SU-DHL-6 (cell line): ENCODE measurements around the gene ADAMTS17.

Experiments
- H2AFZ ChIP-seq: fragments of 200-600 bp; sonication (generic); 2 replicates; pipeline ENCODE4 v1.6.1; 2014; ENCODE audit warnings: low read depth, mild to moderate bottlenecking, moderate library complexity, mixed read lengths, antibody characterized with exemption, low read length; ENCODE audit not compliant: severe bottlenecking
- H3F3A ChIP-seq: fragments of 200-600 bp; shearing (Covaris generic); 2 replicates; pipeline ENCODE4 v1.6.0; 2016; ENCODE audit warnings: antibody characterized with exemption, mild to moderate bottlenecking; ENCODE audit not compliant: insufficient read depth
- H3K27ac ChIP-seq: fragments of 200-600 bp; sonication (generic); 2 replicates; pipeline ENCODE4 v1.5.1; 2016; ENCODE audit warnings: low read depth, mild to moderate bottlenecking, low read length, moderate library complexity, mixed read lengths
- H3K27me3 ChIP-seq: fragments of 200-600 bp; sonication (generic), shearing (Covaris generic); 2 replicates; pipeline ENCODE4 v1.6.0; 2014; ENCODE audit warnings: mild to moderate bottlenecking, low read length
- H3K36me3 ChIP-seq: fragments of 200-600 bp; sonication (generic); 2 replicates; pipeline ENCODE4 v1.6.1; 2014; ENCODE audit warnings: mild to moderate bottlenecking, low read length, mixed read lengths
- H3K4me2 ChIP-seq: fragments of 300-600, 200-600 bp; shearing (Covaris generic), sonication (generic); 2 replicates; pipeline ENCODE4 v1.6.0; 2014; ENCODE audit warnings: low read length, low read depth, mild to moderate bottlenecking; ENCODE audit not compliant: poor library complexity, severe bottlenecking
- H3K4me3 ChIP-seq: fragments of 200-600 bp; sonication (generic); 2 replicates; pipeline ENCODE4 v1.5.1; 2014; ENCODE audit warnings: antibody characterized with exemption, low read length, mild to moderate bottlenecking, mixed read lengths; ENCODE audit not compliant: insufficient read depth, poor library complexity, severe bottlenecking
- H3K79me2 ChIP-seq: fragments of 200-600 bp; sonication (generic); 2 replicates; pipeline ENCODE4 v1.6.1; 2014; ENCODE audit warnings: mild to moderate bottlenecking, low read length, moderate library complexity; ENCODE audit not compliant: insufficient read depth
- H3K9ac ChIP-seq: fragments of 200-600 bp; sonication (generic); 2 replicates; pipeline ENCODE4 v1.7.0; 2014; ENCODE audit warnings: mild to moderate bottlenecking, low read length
- H3K9me2 ChIP-seq: fragments of 200-600 bp; sonication (generic); replicated peaks from 2 replicates; pipeline ENCODE4 v1.6.1; 2014; ENCODE audit warnings: low read length; ENCODE audit not compliant: insufficient read depth
- H3K9me3 ChIP-seq: fragments of 200-600 bp; sonication (generic); 2 replicates; pipeline ENCODE4 v1.6.1; 2014; ENCODE audit warnings: low read length, mixed read lengths; ENCODE audit not compliant: insufficient read depth
- H4K20me1 ChIP-seq: fragments of 200-600 bp; sonication (generic); 2 replicates; pipeline ENCODE4 v1.6.1; 2014; ENCODE audit warnings: low read depth, mild to moderate bottlenecking, antibody characterized with exemption, low read length, moderate library complexity, mixed read lengths
- CTCF ChIP-seq: fragments of 200-600 bp; sonication (generic); IDR thresholded peaks from one replicate; pipeline ENCODE4 v1.5.1; 2017; ENCODE audit warnings: antibody characterized with exemption, mild to moderate bottlenecking, low read length, moderate library complexity; ENCODE audit not compliant: insufficient read depth, poor library complexity, severe bottlenecking
- EZH2phosphoT487 ChIP-seq: fragments of 200-600 bp; sonication (generic), shearing (Covaris generic); conservative IDR thresholded peaks from 2 replicates; pipeline ENCODE4 v1.6.1; 2018; ENCODE audit warnings: mild to moderate bottlenecking, antibody characterized with exemption, low read length, moderate library complexity, mixed read lengths

ADAMTS17 gene

GRCh38 chr15:100252359-100252758, 89.4 kb downstream of the ADAMTS17 start:
- Histone ChIP-seq H3K27ac (no peak overlapping the region), H3K9me2 (no peaks in the 10 kb centered on the region), H4K20me1 (no peaks in the 10 kb centered on the region), H3F3A (no peaks in the 10 kb centered on the region), H3K27me3 (no peaks in the 10 kb centered on the region), H3K4me2 (no peak overlapping the region), H2AFZ (no peak overlapping the region), H3K79me2 (no peaks in the 10 kb centered on the region), H3K36me3 (no peaks in the 10 kb centered on the region), H3K9ac (no peak overlapping the region), H3K9me3 (no peaks in the 10 kb centered on the region), H3K4me3 (no peak overlapping the region)
- TF ChIP-seq CTCF (no peak), EZH2phosphoT487 (no peak)

- no peaks in the 10 kb centered on the region for H3K36me3 ChIP-seq
- TF ChIP-seq EZH2phosphoT487, result no peak
- no peak for TF ChIP-seq CTCF
- no peak overlapping the region for H2AFZ ChIP-seq
- no peak overlapping the region for H3K4me2 ChIP-seq
- H3K27me3 ChIP-seq, result no peaks in the 10 kb centered on the region
- H3K79me2 ChIP-seq, result no peaks in the 10 kb centered on the region
- no peak overlapping the region for H3K4me3 ChIP-seq
- no peaks in the 10 kb centered on the region for H3K9me2 ChIP-seq
- H3K27ac ChIP-seq, result no peak overlapping the region
- H3K9ac ChIP-seq, result no peak overlapping the region
- no peaks in the 10 kb centered on the region for H4K20me1 ChIP-seq
- no peaks in the 10 kb centered on the region for H3K9me3 ChIP-seq
- no peaks in the 10 kb centered on the region for H3F3A ChIP-seq
Observed at GRCh38 chr15:100250176-100250800, 91.5 kb downstream of the ADAMTS17 start.

- Histone ChIP-seq H3K79me2 (no peaks in the 10 kb centered on the region), H3K36me3 (no peaks in the 10 kb centered on the region), H3K27ac (no peak overlapping the region), H3F3A (no peaks in the 10 kb centered on the region), H2AFZ (no peak overlapping the region), H4K20me1 (no peaks in the 10 kb centered on the region), H3K9me2 (no peaks in the 10 kb centered on the region), H3K27me3 (no peaks in the 10 kb centered on the region), H3K4me2 (no peak overlapping the region), H3K9me3 (no peaks in the 10 kb centered on the region), H3K4me3 (no peak overlapping the region), H3K9ac (no peak overlapping the region)
- TF ChIP-seq CTCF (no peak), EZH2phosphoT487 (no peak)
Observed at GRCh38 chr15:100249096-100249815, 92.5 kb downstream of the ADAMTS17 start.
